GM21717 (cell line): ENCODE measurements around the gene TMEM50A.
"Not testable (repeated sequence)": the region's sequence is repeated elsewhere in the genome, so short reads cannot be mapped to it uniquely, and the experiment has no call there.

Source experiments
- ATAC-seq: cut with Tn5 transposase; IDR thresholded peaks from one replicate; pipeline ENCODE4 v1.9.1; 2021; ENCODE audit warnings: mild to moderate bottlenecking, moderate library complexity; ENCODE audit not compliant: unreplicated experiment

TMEM50A gene

GRCh38 chr1:25338188-25338981 is at the start of gene TMEM50A:
Gene TMEM50A, plus strand, starts transcription at chr1:25338334. Its CDS starts 2,153 bp downstream, at chr1:25340487.
- ATAC-seq = peak; percentile 57

- ATAC-seq = not testable (repeated sequence)
Measured at GRCh38 chr1:25288573-25289101, 49.5 kb upstream of the TMEM50A start.

GRCh38 chr1:25290043-25290442 is 48.1 kb upstream of the TMEM50A start:
- ATAC-seq = not testable (repeated sequence)

- ATAC-seq = not testable (repeated sequence)
Measured at GRCh38 chr1:25293426-25293825, 44.7 kb upstream of the TMEM50A start.

GRCh38 chr1:25294889-25295826 is 43.0 kb upstream of the TMEM50A start:
- not testable (repeated sequence) for ATAC-seq

GRCh38 chr1:25296501-25296900 is 41.6 kb upstream of the TMEM50A start:
- not testable (repeated sequence) for ATAC-seq

GRCh38 chr1:25300729-25301128 is 37.4 kb upstream of the TMEM50A start:
- not testable (repeated sequence) for ATAC-seq

GRCh38 chr1:25302330-25302729 is 35.8 kb upstream of the TMEM50A start:
- ATAC-seq = not testable (repeated sequence)

GRCh38 chr1:25304936-25305335 is 33.2 kb upstream of the TMEM50A start:
- not testable (repeated sequence) for ATAC-seq

- ATAC-seq = not testable (repeated sequence)
Measured at GRCh38 chr1:25308168-25308567, 30.0 kb upstream of the TMEM50A start.

- ATAC-seq = not testable (repeated sequence)
Measured at GRCh38 chr1:25309085-25309484, 29.0 kb upstream of the TMEM50A start.

- not testable (repeated sequence) for ATAC-seq
Measured at GRCh38 chr1:25309486-25309885, 28.6 kb upstream of the TMEM50A start.

- ATAC-seq = not testable (repeated sequence)
Measured at GRCh38 chr1:25312806-25313470, 25.2 kb upstream of the TMEM50A start.

GRCh38 chr1:25320314-25320938 is 17.7 kb upstream of the TMEM50A start:
- not testable (repeated sequence) for ATAC-seq

- not testable (repeated sequence) for ATAC-seq
Measured at GRCh38 chr1:25322127-25322526, 16.0 kb upstream of the TMEM50A start.

GRCh38 chr1:25324407-25324806 is 13.7 kb upstream of the TMEM50A start:
- ATAC-seq = not testable (repeated sequence)

- ATAC-seq = not testable (repeated sequence)
Measured at GRCh38 chr1:25327864-25328790, 10.0 kb upstream of the TMEM50A start.

- not testable (repeated sequence) for ATAC-seq
Measured at GRCh38 chr1:25328791-25329185, 9.3 kb upstream of the TMEM50A start.

- not testable (repeated sequence) for ATAC-seq
Measured at GRCh38 chr1:25329336-25329735, 8.8 kb upstream of the TMEM50A start.
